ENCODE data around the gene AGPAT4. TPM values are rescaled to one million over a fixed set of nuclear protein-coding genes. Genes with fewer than 3 reads are reported as not detected.

Gene AGPAT4
- polyA plus RNA-seq, 3 donors, result 6.4 to 15.8 (median 6.9) TPM

DNA sequence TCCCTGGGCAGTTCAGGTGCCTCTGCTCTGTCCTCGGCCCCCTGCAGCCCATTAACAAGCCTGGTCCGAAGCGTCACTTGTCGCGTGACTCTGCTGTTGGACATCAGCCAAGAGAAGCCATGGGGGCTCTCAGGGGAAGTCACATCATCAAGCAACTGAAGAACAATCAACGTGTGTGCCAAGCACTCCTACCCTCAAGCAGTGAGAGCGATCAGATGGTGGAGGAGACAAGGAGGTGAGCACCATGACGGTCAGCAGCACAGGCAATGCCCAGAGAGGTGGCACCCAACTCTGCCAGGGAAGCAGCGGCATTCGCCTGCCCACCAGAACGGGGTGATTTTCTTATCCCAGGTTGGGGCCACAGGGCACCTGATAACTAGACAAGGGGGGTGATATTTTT, 132.7 kb downstream of the AGPAT4 start:
- TF ChIP-seq, protein P1, sequence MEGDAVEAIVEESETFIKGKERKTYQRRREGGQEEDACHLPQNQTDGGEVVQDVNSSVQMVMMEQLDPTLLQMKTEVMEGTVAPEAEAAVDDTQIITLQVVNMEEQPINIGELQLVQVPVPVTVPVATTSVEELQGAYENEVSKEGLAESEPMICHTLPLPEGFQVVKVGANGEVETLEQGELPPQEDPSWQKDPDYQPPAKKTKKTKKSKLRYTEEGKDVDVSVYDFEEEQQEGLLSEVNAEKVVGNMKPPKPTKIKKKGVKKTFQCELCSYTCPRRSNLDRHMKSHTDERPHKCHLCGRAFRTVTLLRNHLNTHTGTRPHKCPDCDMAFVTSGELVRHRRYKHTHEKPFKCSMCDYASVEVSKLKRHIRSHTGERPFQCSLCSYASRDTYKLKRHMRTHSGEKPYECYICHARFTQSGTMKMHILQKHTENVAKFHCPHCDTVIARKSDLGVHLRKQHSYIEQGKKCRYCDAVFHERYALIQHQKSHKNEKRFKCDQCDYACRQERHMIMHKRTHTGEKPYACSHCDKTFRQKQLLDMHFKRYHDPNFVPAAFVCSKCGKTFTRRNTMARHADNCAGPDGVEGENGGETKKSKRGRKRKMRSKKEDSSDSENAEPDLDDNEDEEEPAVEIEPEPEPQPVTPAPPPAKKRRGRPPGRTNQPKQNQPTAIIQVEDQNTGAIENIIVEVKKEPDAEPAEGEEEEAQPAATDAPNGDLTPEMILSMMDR (IDR thresholded peaks at IDR 0.05), result no peak
- no peak overlapping the region for H3K4me2 ChIP-seq (replicated peaks; ENCODE audit: extremely low read depth, low read length, poor library complexity, severe bottlenecking)
- Mint-ChIP-seq H3K4me3 (no peak overlapping the region), H3K27me3 (ENCODE audit: low read depth in 3 of 3) (peaks cover 0 to 4% (median 0%) of the 10 kb centered on the region in 3 donors), H3K9me3 (peaks cover 0 to 5% (median 1%) of the 10 kb centered on the region in 7 donors), H3K4me1 (peaks cover 4% of the 10 kb centered on the region), H3K36me3 (peaks cover 8% of the 10 kb centered on the region in 2 donors), H3K27ac (peak overlapping the region in 2 of 7 donors; percentile 51 to 73)
- no peak overlapping the region for H3K4me3 ChIP-seq (replicated peaks in 1 of 3; ENCODE audit: low read depth in 2 of 3, low read length in 3 of 3)
- peaks cover 5 to 6% of the 10 kb centered on the region in 2 donors for H3K4me1 ChIP-seq (ENCODE audit: control insufficient read depth in 1 of 2, insufficient read depth in 2 of 2, low read length in 2 of 2)
- intact Hi-C loops (cut with micrococcal nuclease), result no loop called here
- no peak overlapping the region for H2AFZ ChIP-seq (ENCODE audit: insufficient read depth, low read depth, low read length, poor library complexity, severe bottlenecking)
- no peak overlapping the region for H3K9ac ChIP-seq (ENCODE audit: insufficient read depth, low read length, poor library complexity, severe bottlenecking)
- WGBS (ENCODE audit: insufficient coverage), result 86% methylated on average over 11 of the region's 11 CpGs
- DNase-seq, result no peak
- no peak overlapping the region for H3K27ac ChIP-seq (ENCODE audit: low read depth in 1 of 2, low read length in 2 of 2)
- no peaks in the 10 kb centered on the region for H3K79me2 ChIP-seq (ENCODE audit: insufficient read depth, low read length)
- no peaks in the 10 kb centered on the region for H3K36me3 ChIP-seq (replicated peaks in 1 of 2; ENCODE audit: control insufficient read depth in 1 of 2, insufficient read depth in 2 of 2, low read length in 2 of 2)
- no peaks in the 10 kb centered on the region for H4K20me1 ChIP-seq (ENCODE audit: insufficient read depth, low read length)
- no peaks in the 10 kb centered on the region for H3K9me3 ChIP-seq (replicated peaks in 1 of 2; ENCODE audit: control insufficient read depth in 1 of 2, insufficient read depth in 1 of 2, low read length in 2 of 2)
- no peaks in the 10 kb centered on the region for H3K27me3 ChIP-seq (ENCODE audit: control insufficient read depth in 2 of 2, insufficient read depth in 2 of 2, low read length in 2 of 2)

DNA sequence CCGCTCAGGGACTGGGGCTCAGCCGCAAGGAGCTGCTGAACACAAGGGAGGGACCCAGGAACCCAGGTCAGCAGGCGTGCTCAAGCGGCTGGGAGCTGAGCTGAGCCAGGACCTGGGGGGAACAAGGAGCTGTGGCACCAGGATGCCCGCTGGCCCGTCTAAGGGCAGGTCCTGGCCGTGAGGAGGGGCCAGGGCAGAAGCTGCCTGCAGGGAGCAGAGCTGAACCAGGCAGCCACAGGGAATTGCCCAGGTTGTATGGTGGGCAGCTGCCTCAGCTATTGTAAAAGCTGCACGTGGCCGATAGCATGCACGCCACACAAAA, 133.3 kb downstream of the AGPAT4 start:
- H3K27ac ChIP-seq (ENCODE audit: low read depth in 1 of 2, low read length in 2 of 2), result no peak overlapping the region
- Mint-ChIP-seq H3K9me3 (peaks cover 0 to 5% (median 1%) of the 10 kb centered on the region in 7 donors), H3K4me3 (no peak overlapping the region), H3K27me3 (ENCODE audit: low read depth in 3 of 3) (peaks cover 0 to 4% (median 0%) of the 10 kb centered on the region in 3 donors), H3K4me1 (peaks cover 10% of the 10 kb centered on the region), H3K36me3 (peaks cover 12 to 14% of the 10 kb centered on the region in 2 donors), H3K27ac (peak overlapping the region in 1 of 7 donors; percentile 37)
- no peak overlapping the region for H3K9ac ChIP-seq (ENCODE audit: insufficient read depth, low read length, poor library complexity, severe bottlenecking)
- WGBS (ENCODE audit: insufficient coverage), result 93% methylated on average over 10 of the region's 10 CpGs
- DNase-seq, result no peak
- H3K27me3 ChIP-seq (ENCODE audit: control insufficient read depth in 2 of 2, insufficient read depth in 2 of 2, low read length in 2 of 2), result no peaks in the 10 kb centered on the region
- H3K36me3 ChIP-seq (replicated peaks in 1 of 2; ENCODE audit: control insufficient read depth in 1 of 2, insufficient read depth in 2 of 2, low read length in 2 of 2), result no peaks in the 10 kb centered on the region
- TF ChIP-seq, protein P1 (IDR thresholded peaks at IDR 0.05), result no peak
- intact Hi-C loops (cut with micrococcal nuclease), result no loop called here
- no peaks in the 10 kb centered on the region for H3K9me3 ChIP-seq (replicated peaks in 1 of 2; ENCODE audit: control insufficient read depth in 1 of 2, insufficient read depth in 1 of 2, low read length in 2 of 2)
- no peaks in the 10 kb centered on the region for H4K20me1 ChIP-seq (ENCODE audit: insufficient read depth, low read length)
- no peak overlapping the region for H3K4me3 ChIP-seq (replicated peaks in 1 of 3; ENCODE audit: low read depth in 2 of 3, low read length in 3 of 3)
- H3K79me2 ChIP-seq (ENCODE audit: insufficient read depth, low read length), result no peaks in the 10 kb centered on the region
- peaks cover 11 to 12% of the 10 kb centered on the region in 2 donors for H3K4me1 ChIP-seq (ENCODE audit: control insufficient read depth in 1 of 2, insufficient read depth in 2 of 2, low read length in 2 of 2)
- no peak overlapping the region for H3K4me2 ChIP-seq (replicated peaks; ENCODE audit: extremely low read depth, low read length, poor library complexity, severe bottlenecking)
- no peak overlapping the region for H2AFZ ChIP-seq (ENCODE audit: insufficient read depth, low read depth, low read length, poor library complexity, severe bottlenecking)
